Panc1 (cell line): ENCODE results near the gene PRKCA. TPM values are rescaled to one million over a fixed set of nuclear protein-coding genes. Genes with fewer than 3 reads are reported as not detected.
A peak's percentile ranks its signal among the peaks of the same experiment; 100 is the strongest.

ENCODE experiments used
- ATAC-seq: fragments of 200-7000 bp; cut with Tn5 transposase; 2 replicates; pipeline ENCODE4 v1.9.1; 2020; ENCODE audit warnings: mild to moderate bottlenecking, moderate library complexity
- BruUV-seq: library from RNA; stranded (reverse); fragments of 400-500 nt; replicated peaks from 2 replicates; lab custom pipeline; 2021; lab: Mats Ljungman, UMichigan
- CTCF ChIA-PET: fragments of 300-600 bp; sonication (Branson Sonifier 250); formaldehyde crosslinking; loops from one replicate; lab custom pipeline; 2022; ENCODE audit warnings: antibody characterized with exemption; lab: Charles Lee
- POLR2A ChIA-PET: fragments of 300-600 bp; sonication (Branson Sonifier 250); formaldehyde crosslinking; loops from one replicate; lab custom pipeline; 2022; ENCODE audit warnings: antibody characterized with exemption; lab: Charles Lee
- DNase-seq: peaks from one replicate; pipeline ENCODE4 v3.0.0-alpha.2; 2010; ENCODE audit warnings: low read depth, low spot score
- H3K27ac ChIP-seq: 2 replicates; pipeline ENCODE4 v1.5.1; 2011; ENCODE audit warnings: mild to moderate bottlenecking, low read length, inconsistent platforms
- H3K27me3 ChIP-seq: fragments of 200-500 bp; sonication (Bioruptor generic); 2 replicates; pipeline ENCODE4 v1.6.0; 2014; ENCODE audit warnings: low read length, inconsistent platforms; ENCODE audit not compliant: control insufficient read depth, insufficient read depth
- H3K36me3 ChIP-seq: fragments of 200-500 bp; sonication (Bioruptor generic); 2 replicates; pipeline ENCODE4 v1.5.1; 2014; ENCODE audit warnings: inconsistent platforms, mild to moderate bottlenecking, low read length, moderate library complexity; ENCODE audit not compliant: control insufficient read depth, insufficient read depth
- H3K4me1 ChIP-seq: 2 replicates; pipeline ENCODE4 v1.5.1; 2011; ENCODE audit warnings: inconsistent platforms, mild to moderate bottlenecking, low read length, moderate library complexity; ENCODE audit not compliant: control insufficient read depth, insufficient read depth
- H3K4me3 ChIP-seq, 2 experiments: 2 replicates each; pipeline ENCODE4 v1.5.1; 2011 to 2012; ENCODE audit warnings: low read depth in 2 of 2, low read length in 2 of 2, mild to moderate bottlenecking in 2 of 2, inconsistent platforms in 1 of 2, moderate library complexity in 1 of 2
- H3K9me3 ChIP-seq: fragments of 200-500 bp; sonication (Bioruptor generic); 2 replicates; pipeline ENCODE4 v1.5.1; 2014; ENCODE audit warnings: low read depth, mild to moderate bottlenecking, inconsistent platforms, low read length, moderate library complexity; ENCODE audit not compliant: control insufficient read depth, insufficient read depth
- CTCF ChIP-seq: fragments of 450-650 bp; IDR thresholded peaks from 2 replicates; pipeline ENCODE4 v1.5.1; 2017; ENCODE audit warnings: mild to moderate bottlenecking
- POLR2AphosphoS5 ChIP-seq: IDR thresholded peaks from 2 replicates; pipeline ENCODE4 v1.6.1; 2012; ENCODE audit warnings: mild to moderate bottlenecking, low read depth, low read length, moderate library complexity
- SIN3A ChIP-seq: IDR thresholded peaks from 2 replicates; pipeline ENCODE4 v1.6.1; 2012; ENCODE audit warnings: low read depth, mild to moderate bottlenecking, low read length, moderate library complexity, borderline replicate concordance; ENCODE audit not compliant: insufficient read depth
- TCF7L2 ChIP-seq: IDR thresholded peaks from 2 replicates; pipeline ENCODE4 v1.6.1; 2011; ENCODE audit warnings: mild to moderate bottlenecking, low read depth, low read length, inconsistent platforms
- in situ Hi-C: cut with HindIII; loops from 2 replicates; pipeline ENCODE4 v1.10.0; 2016; ENCODE audit warnings: low sequenced_read_pairs, low pct_unique_long_range_greater_than_20kb
- intact Hi-C: fragments of 100-400 bp; cut with micrococcal nuclease; formaldehyde crosslinking; loops from one replicate; pipeline ENCODE4 v1.10.0; 2022; ENCODE audit not compliant: unreplicated experiment
- total RNA-seq: library from RNA; stranded (reverse); gene quantifications from one replicate; pipeline ENCODE4 v1.2.1, GENCODE V29; 2021; ENCODE audit not compliant: unreplicated experiment
- TF ChIP-seq, protein P1 (sequence below), 2 experiments: IDR thresholded peaks; 2 replicates each; pipeline ENCODE4 v1.6.1; 2011 to 2012; ENCODE audit warnings: low read depth in 2 of 2, control low read depth in 1 of 2, low read length in 1 of 2, mild to moderate bottlenecking in 1 of 2, moderate library complexity in 1 of 2; ENCODE audit not compliant: insufficient read depth in 1 of 2

Gene PRKCA
- total RNA-seq, 1 experiment from 2014 or later: 53.0 TPM

DNA sequence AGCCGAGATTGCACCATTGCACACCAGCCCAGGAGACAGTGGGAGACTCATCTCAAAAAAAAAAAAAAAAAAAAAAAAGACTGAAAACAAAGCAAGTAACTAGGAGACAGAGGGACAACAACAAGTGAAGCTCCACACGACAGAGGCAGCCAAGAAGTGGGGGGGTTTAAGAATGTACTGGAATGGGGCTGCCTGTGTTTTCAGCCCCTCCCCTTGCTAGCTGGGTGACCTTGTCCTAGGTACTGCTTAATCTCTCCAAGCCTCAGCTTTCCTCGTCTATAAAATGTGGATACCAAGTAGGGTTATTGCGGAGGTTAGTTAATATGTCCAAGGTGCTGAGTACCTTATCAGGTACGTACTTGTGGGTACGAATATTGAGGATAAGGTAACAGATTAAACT is 368.7 kb downstream of the PRKCA start:
- TF ChIP-seq, protein P1, sequence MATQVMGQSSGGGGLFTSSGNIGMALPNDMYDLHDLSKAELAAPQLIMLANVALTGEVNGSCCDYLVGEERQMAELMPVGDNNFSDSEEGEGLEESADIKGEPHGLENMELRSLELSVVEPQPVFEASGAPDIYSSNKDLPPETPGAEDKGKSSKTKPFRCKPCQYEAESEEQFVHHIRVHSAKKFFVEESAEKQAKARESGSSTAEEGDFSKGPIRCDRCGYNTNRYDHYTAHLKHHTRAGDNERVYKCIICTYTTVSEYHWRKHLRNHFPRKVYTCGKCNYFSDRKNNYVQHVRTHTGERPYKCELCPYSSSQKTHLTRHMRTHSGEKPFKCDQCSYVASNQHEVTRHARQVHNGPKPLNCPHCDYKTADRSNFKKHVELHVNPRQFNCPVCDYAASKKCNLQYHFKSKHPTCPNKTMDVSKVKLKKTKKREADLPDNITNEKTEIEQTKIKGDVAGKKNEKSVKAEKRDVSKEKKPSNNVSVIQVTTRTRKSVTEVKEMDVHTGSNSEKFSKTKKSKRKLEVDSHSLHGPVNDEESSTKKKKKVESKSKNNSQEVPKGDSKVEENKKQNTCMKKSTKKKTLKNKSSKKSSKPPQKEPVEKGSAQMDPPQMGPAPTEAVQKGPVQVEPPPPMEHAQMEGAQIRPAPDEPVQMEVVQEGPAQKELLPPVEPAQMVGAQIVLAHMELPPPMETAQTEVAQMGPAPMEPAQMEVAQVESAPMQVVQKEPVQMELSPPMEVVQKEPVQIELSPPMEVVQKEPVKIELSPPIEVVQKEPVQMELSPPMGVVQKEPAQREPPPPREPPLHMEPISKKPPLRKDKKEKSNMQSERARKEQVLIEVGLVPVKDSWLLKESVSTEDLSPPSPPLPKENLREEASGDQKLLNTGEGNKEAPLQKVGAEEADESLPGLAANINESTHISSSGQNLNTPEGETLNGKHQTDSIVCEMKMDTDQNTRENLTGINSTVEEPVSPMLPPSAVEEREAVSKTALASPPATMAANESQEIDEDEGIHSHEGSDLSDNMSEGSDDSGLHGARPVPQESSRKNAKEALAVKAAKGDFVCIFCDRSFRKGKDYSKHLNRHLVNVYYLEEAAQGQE (IDR thresholded peaks at IDR 0.05; ENCODE audit: insufficient read depth in 1 of 2, low read depth in 2 of 2, low read length in 1 of 2): no peak
- TF ChIP-seq TCF7L2 (no peak), SIN3A (no peak), POLR2AphosphoS5 (no peak), CTCF (no peak)
- H3K27me3 ChIP-seq: no peaks in the 10 kb centered on the region
- ChIA-PET CTCF (interaction anchor here (0.6 kb wide), 1 partner anchor 104 kb away, joined by 3 read pairs; no protein-coding TSS in a partner anchor), POLR2A (no interaction called here)
- peaks cover 6% of the 10 kb centered on the region for H3K4me1 ChIP-seq
- H3K9me3 ChIP-seq: no peaks in the 10 kb centered on the region
- in situ Hi-C loops (no loop called here), intact Hi-C loops (no loop called here)
- no peak for DNase-seq
- no peak for ATAC-seq
- H3K36me3 ChIP-seq: no peaks in the 10 kb centered on the region
- no peak overlapping the region for H3K4me3 ChIP-seq
- BruUV-seq: no TSS peak
- no peak overlapping the region for H3K27ac ChIP-seq

DNA sequence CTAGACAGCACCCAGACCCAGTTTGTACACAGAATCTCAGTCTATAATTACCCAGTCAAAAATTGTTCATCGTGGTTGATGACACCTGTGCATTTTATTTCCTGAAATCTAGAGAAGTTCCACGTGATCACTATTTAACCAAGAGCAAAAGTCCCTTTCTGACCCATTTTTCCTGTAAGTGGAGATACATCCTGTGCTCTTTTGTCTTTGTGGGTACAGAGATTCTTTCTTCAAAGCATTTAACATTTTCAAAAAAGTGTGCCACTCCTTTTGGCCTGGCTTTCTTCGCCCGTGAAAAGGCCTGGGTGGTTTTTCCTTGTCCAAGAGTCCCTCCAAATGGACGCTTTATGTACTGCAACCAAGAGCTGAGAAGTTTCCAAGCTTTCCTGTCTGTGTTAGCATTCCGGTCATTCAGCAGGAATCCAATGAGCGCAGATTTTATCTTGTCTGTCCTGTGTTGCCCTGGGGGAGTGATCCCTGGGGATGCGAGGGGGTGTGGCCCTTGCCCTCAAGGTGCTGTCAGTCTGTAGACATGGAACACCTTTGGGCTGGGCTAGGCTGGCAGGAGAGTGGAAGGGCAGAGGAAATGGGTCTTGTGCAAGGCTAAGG is 371.4 kb downstream of the PRKCA start:
- ChIA-PET POLR2A (no interaction called here), CTCF (interaction anchor here (0.6 to 1.0 kb wide), 2 partner anchors 18 to 114 kb away, joined by 3 to 6 read pairs; no protein-coding TSS in a partner anchor)
- H3K4me1 ChIP-seq: peaks cover 14% of the 10 kb centered on the region
- in situ Hi-C loops (no loop called here), intact Hi-C loops (no loop called here)
- H3K36me3 ChIP-seq: no peaks in the 10 kb centered on the region
- no peak overlapping the region for H3K4me3 ChIP-seq
- no peaks in the 10 kb centered on the region for H3K9me3 ChIP-seq
- ATAC-seq (peak; percentile 43; the same call in 1 of the 2 replicates), DNase-seq (no peak)
- TF ChIP-seq POLR2AphosphoS5 (no peak), CTCF (peak; percentile 64)
- no peak overlapping the region for H3K27ac ChIP-seq
- H3K27me3 ChIP-seq: no peaks in the 10 kb centered on the region
- BruUV-seq: TSS peak; percentile 16
